OCI-M2 (cell line): ENCODE measurements around the gene TMEM266.

Source experiments
- DNase-seq: peaks from one replicate; lab custom pipeline; 2025; ENCODE audit not compliant: unreplicated experiment; lab: John Stamatoyannopoulos, UW

TMEM266 gene

GRCh38 chr15:76160426-76161152 lies 100.8 kb downstream of the TMEM266 start:
- no peak for DNase-seq

GRCh38 chr15:76161153-76162035 lies 101.6 kb downstream of the TMEM266 start:
- DNase-seq, result no peak

- no peak for DNase-seq
Measured at GRCh38 chr15:76162036-76162398, 102.2 kb downstream of the TMEM266 start.

GRCh38 chr15:76162784-76163456 lies 103.1 kb downstream of the TMEM266 start:
- no peak for DNase-seq

- no peak for DNase-seq
Measured at GRCh38 chr15:76163457-76164295, 103.9 kb downstream of the TMEM266 start.

GRCh38 chr15:76164602-76165001 lies 104.8 kb downstream of the TMEM266 start:
- no peak for DNase-seq

GRCh38 chr15:76165951-76166350 lies 106.2 kb downstream of the TMEM266 start:
- no peak for DNase-seq

- DNase-seq, result no peak
Measured at GRCh38 chr15:76168237-76168984, 108.6 kb downstream of the TMEM266 start.

- no peak for DNase-seq
Measured at GRCh38 chr15:76169018-76169417, 109.2 kb downstream of the TMEM266 start.

- DNase-seq, result no peak
Measured at GRCh38 chr15:76169911-76170800, 110.4 kb downstream of the TMEM266 start.

- no peak for DNase-seq
Measured at GRCh38 chr15:76172782-76173181, 113.0 kb downstream of the TMEM266 start.

GRCh38 chr15:76173317-76173834 lies 113.6 kb downstream of the TMEM266 start:
- DNase-seq, result no peak

- no peak for DNase-seq
Measured at GRCh38 chr15:76174654-76175053, 114.9 kb downstream of the TMEM266 start.

GRCh38 chr15:76175442-76175841 lies 115.7 kb downstream of the TMEM266 start:
- DNase-seq, result no peak

- DNase-seq, result no peak
Measured at GRCh38 chr15:76176059-76176458, 116.3 kb downstream of the TMEM266 start.

GRCh38 chr15:76176487-76177085 lies 116.8 kb downstream of the TMEM266 start:
- no peak for DNase-seq

- DNase-seq, result no peak
Measured at GRCh38 chr15:76177491-76178040, 117.8 kb downstream of the TMEM266 start.

- no peak for DNase-seq
Measured at GRCh38 chr15:76178296-76179000, 118.7 kb downstream of the TMEM266 start.
